Fibroblast of mammary gland (primary cell): ENCODE results near the gene PRKRA.
"Not testable (repeated sequence)": the region's sequence is repeated elsewhere in the genome, so short reads cannot be mapped to it uniquely, and the experiment has no call there.

ENCODE experiments used
- DNase-seq: peaks from one replicate; pipeline ENCODE4 v3.0.0-alpha.2; 2010; ENCODE audit warnings: low read depth
- H3K4me3 ChIP-seq: 2 replicates; pipeline ENCODE4 v1.5.1; 2011; ENCODE audit warnings: low read depth, mild to moderate bottlenecking, low read length, moderate library complexity; ENCODE audit not compliant: control insufficient read depth
- TF ChIP-seq, protein P1 (sequence below): conservative IDR thresholded peaks from 2 replicates; pipeline ENCODE4 v1.5.1; 2011; ENCODE audit warnings: low read depth, low read length, inconsistent platforms; ENCODE audit not compliant: control insufficient read depth, insufficient read depth

Gene PRKRA

DNA sequence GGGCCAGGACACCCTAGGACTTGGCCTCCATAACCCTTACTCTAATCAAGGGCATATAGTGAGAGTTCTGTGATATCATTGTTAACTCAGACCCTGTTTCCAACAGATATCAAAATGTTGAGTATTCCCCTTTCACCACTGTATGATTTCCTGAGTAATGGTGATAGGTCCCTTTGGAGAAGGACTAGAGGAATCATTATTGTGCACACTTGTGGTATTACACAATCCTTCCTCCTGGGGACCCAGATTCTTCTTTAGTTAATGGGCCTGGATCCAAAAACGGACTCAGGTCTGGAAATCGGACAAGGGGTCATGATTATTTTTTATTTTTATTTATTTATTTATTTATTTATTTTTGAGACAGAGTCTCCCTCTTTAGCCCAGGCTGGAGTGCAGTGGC lies 23.5 kb downstream of the PRKRA start:
- TF ChIP-seq, protein P1, sequence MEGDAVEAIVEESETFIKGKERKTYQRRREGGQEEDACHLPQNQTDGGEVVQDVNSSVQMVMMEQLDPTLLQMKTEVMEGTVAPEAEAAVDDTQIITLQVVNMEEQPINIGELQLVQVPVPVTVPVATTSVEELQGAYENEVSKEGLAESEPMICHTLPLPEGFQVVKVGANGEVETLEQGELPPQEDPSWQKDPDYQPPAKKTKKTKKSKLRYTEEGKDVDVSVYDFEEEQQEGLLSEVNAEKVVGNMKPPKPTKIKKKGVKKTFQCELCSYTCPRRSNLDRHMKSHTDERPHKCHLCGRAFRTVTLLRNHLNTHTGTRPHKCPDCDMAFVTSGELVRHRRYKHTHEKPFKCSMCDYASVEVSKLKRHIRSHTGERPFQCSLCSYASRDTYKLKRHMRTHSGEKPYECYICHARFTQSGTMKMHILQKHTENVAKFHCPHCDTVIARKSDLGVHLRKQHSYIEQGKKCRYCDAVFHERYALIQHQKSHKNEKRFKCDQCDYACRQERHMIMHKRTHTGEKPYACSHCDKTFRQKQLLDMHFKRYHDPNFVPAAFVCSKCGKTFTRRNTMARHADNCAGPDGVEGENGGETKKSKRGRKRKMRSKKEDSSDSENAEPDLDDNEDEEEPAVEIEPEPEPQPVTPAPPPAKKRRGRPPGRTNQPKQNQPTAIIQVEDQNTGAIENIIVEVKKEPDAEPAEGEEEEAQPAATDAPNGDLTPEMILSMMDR: no peak
- H3K4me3 ChIP-seq: no peak overlapping the region
- no peak for DNase-seq

DNA sequence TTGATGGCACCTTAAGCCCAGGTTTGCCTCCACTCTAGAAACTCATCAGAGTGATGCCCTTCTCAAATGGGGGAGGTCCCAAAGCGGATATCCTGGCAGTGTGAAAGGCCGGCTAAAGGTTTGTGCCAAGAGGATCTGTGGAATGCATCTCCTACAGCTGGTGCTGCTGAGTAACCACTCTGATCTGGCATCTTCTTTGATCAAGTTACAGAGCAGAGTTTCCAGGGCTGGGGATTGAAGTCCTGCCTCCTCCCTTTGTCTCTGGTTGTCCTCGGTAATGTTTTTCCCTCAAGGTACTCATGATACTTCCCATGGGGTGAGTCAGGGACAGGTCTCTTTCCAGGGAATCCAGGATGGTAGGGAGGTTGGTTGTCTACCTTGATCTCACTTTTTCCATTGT lies 24.6 kb downstream of the PRKRA start:
- DNase-seq: no peak
- TF ChIP-seq, protein P1: no peak
- H3K4me3 ChIP-seq: no peak overlapping the region

DNA sequence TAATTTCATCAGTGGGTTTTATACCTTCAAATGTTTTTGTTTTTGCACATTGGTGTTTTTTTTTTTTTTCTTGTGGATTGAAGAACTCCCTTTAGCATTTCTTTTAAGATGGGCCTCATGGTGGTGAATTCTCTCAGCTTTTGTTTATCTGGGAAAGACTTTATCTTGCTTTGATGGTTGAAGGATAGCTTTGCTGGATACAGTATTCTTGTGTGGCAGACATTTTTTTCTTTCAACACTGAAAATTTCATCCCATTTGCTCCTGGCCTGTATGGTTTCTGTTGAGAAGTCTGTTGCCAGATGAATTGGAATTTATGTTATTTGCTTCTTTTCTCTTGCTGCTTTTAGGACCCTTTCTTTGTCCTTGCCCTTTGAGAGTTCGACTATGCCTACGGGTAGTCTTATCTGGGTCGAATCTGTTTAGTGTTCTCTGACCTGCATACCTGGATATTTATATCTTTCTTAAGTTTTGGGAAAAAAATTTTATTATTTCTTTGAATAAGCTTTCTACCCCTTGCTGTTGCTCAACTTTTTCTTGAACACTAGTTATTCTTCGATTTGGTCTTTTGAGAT lies 25.6 kb downstream of the PRKRA start:
- TF ChIP-seq, protein P1: no peak
- no peak overlapping the region for H3K4me3 ChIP-seq
- DNase-seq: no peak

DNA sequence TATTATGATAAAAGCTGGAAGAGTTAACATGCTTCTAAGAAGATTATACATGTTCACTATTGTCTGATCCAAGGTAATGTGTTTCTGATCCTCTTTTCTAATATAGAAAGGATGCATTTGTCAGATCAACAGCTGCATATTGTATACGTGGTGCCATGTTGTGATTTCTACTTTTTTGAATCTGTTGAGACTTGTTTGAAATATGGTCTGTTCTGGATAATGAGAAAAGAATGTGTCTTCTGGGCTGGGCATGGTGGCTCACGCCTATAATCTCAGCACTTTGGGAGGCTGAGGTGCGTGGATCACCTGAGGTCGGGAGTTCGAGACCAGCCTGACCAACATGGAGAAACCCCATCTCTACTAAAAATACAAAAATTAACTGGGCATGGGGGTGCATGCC lies 27.2 kb downstream of the PRKRA start:
- not testable (repeated sequence) for DNase-seq, H3K4me3 ChIP-seq

DNA sequence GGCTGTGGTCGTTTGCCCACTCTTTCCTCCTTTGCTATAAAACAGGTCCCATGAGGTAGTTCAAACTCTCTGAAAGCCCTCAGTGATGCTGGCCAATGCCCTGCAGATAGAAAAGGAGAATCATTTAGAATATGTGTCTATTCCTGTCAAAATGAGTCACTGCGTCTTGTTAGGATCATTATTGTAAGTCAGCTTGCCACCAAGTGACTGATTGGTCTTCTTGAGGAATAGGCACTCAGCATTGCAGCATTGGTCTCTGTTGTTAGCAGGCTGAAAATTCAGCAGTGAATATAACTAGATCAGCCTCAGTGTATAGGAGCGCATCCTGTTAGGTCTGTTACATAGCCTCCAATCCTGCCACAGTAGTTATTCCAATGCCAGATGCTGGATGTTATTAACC lies 28.9 kb downstream of the PRKRA start:
- no peak for DNase-seq
- no peak overlapping the region for H3K4me3 ChIP-seq
- TF ChIP-seq, protein P1: no peak

DNA sequence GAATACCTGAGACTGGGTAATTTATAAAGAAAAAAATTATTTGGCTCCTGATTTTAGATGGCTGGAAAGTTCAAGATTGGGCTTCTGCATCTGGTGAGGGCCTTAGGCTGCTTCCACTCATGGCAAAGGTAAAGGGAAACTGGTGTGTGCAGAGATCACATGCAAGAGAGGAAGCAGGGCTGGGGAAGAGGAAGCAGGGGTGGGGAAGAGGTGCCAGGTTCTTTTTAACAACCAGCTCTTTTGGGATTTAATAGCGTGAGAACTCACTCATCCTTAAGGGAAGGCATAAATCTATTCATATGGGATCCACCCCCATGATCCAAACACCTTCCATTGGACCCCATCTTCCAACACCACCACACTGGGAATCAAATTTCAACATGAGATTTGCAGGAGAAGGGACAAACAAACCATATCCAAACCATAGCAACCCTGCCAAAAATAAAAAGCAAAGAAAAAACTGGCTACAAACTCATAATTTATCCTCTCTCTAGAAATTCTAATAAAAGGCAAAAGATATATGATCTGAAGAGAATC lies 30.4 kb downstream of the PRKRA start:
- TF ChIP-seq, protein P1: no peak
- DNase-seq: peak; percentile 28
- no peak overlapping the region for H3K4me3 ChIP-seq

DNA sequence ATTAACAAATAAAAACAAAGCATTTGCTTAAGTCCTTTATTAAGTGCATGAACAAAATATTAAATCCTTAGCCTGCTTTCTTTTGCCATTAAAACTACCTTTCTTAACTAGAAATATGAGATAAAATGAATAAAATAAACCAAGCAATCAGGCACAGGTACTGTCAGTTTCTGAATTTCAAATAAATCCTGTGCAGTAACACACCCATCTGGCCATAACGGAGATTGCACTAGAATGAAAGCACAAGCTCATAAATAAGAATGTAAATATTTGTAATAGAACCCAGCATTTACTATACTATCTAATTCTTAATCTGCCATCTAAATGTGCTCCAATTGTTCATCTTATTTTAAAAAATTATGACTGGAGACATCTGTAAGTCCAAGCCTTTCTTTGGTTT lies 31.9 kb downstream of the PRKRA start:
- TF ChIP-seq, protein P1: peak; percentile 31
- peak; percentile 39 for DNase-seq
- H3K4me3 ChIP-seq: no peak overlapping the region
